ENCODE data around the gene MICU1. TPM values are rescaled to one million over a fixed set of nuclear protein-coding genes. Genes with fewer than 3 reads are reported as not detected.

Gene MICU1
- total and polyA plus RNA-seq, 2 of the 13 experiments (the other 11 are each of a cell fraction or from before 2014, with no cell fraction given) = 32.5 to 56.1 TPM

DNA sequence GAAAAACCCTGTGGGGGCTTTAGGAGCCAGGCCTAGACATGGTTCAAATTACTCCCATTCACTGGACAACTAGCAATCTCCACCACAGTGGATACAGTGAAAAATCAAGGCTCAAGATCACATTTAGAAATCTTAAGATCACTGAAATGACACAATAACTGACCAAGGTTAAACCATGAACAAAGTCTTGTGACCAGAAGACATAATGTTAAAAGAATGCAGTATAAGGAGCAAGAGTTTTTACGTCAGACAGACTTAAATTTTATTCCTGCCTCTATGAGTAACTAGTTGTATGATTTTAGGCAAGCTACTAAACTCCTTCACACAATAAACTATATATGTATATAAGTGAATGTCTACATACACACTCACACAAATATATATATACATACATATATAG, 68.5 kb downstream of the MICU1 start (continued):
- TF ChIP-seq ZNF280D (CRISPR knock-in tag; IDR thresholded peaks at IDR 0.05) (no peak), MBNL3 (CRISPR knock-in tag; conservative IDR thresholded peaks at IDR 0.05) (no peak), PRDM10 (CRISPR knock-in tag; IDR thresholded peaks at IDR 0.05; ENCODE audit: low read depth) (no peak), NR2F6 (IDR thresholded peaks at IDR 0.05) (no peak), NR2F6 (CRISPR knock-in tag; IDR thresholded peaks at IDR 0.05) (no peak), TRIM24 (CRISPR knock-in tag; IDR thresholded peaks at IDR 0.05) (no peak), ZSCAN31 (CRISPR knock-in tag; IDR thresholded peaks at IDR 0.05; ENCODE audit: low read depth) (no peak), FOXO4 (CRISPR knock-in tag; conservative IDR thresholded peaks at IDR 0.05) (no peak)

Measured in HepG2 (cell line).